Left lung (tissue), 10 donors: ENCODE results near the gene FANCC. TPM values are rescaled to one million over a fixed set of nuclear protein-coding genes. Genes with fewer than 3 reads are reported as not detected.

Source experiments
- ATAC-seq: fragments of 200-7000 bp; cut with Tn5 transposase; one replicate; pipeline ENCODE4 v1.9.1; 2020; ENCODE audit warnings: moderate library complexity
- DNase-seq, 4 donors: peaks; one replicate each; pipeline ENCODE4 v3.0.0-alpha.2; 2013 to 2020
- H3K27ac ChIP-seq, 2 donors: fragments of 200-600 bp; sonication (generic) in 1 of 2; one replicate each; pipeline versions ENCODE4 v1.5.0 to v1.8.0; 2020 to 2021
- H3K27me3 ChIP-seq, 2 donors: fragments of 200-600 bp; sonication (generic) in 1 of 2; one replicate each; pipeline versions ENCODE4 v1.5.0 to v1.8.0; 2020 to 2021
- H3K36me3 ChIP-seq, 2 donors: fragments of 200-600 bp; sonication (generic) in 1 of 2; one replicate each; pipeline versions ENCODE4 v1.5.0 to v1.8.0; 2020 to 2021
- H3K4me1 ChIP-seq, 2 donors: fragments of 200-600 bp; one replicate each; pipeline ENCODE4 v1.8.0; 2021
- H3K4me3 ChIP-seq, 2 donors: fragments of 200-600 bp; sonication (generic) in 1 of 2; one replicate each; pipeline versions ENCODE4 v1.5.0 to v1.8.0; 2020 to 2021; ENCODE audit warnings: mild to moderate bottlenecking in 1 of 2
- H3K9me3 ChIP-seq, 2 donors: fragments of 200-600 bp; sonication (generic) in 1 of 2; one replicate each; pipeline versions ENCODE4 v1.5.0 to v1.8.0; 2020 to 2021
- intact Hi-C, 2 donors: fragments of 100-400 bp; cut with DNase I; formaldehyde crosslinking; loops; one replicate each; pipeline versions ENCODE4 v1.11.2 to v1.14.2; 2022
- polyA plus RNA-seq, 6 donors: library from polyadenylated mRNA; unstranded; fragments of 120-200 nt; gene quantifications; one replicate each; pipeline ENCODE4 v1.2.1, GENCODE V29; 2013; ENCODE audit not compliant: insufficient read length in 6 of 6
- total RNA-seq, 2 donors: library from RNA; stranded (reverse); fragmentation: NEBNext Ultra II Directional; extraction: Animal tissue kit (Norgen Biotek cat#: 25700); gene quantifications; one replicate each; pipeline ENCODE4 v1.2.1, GENCODE V29; 2021
- TF ChIP-seq, protein P1 (sequence below), 2 donors: fragments of 200-600 bp; sonication (generic) in 1 of 2; IDR thresholded peaks; one replicate each; pipeline versions ENCODE4 v1.5.0 to v1.8.0; 2021; ENCODE audit warnings: antibody characterized with exemption in 2 of 2
- donor health status: DM: no; HTN: yes; CAD: no.
- donor health status: DM: no; HTN: no; CAD: no.

FANCC gene
- total and polyA plus RNA-seq, 8 donors = 11.5 to 27.4 (median 25.7) TPM

DNA sequence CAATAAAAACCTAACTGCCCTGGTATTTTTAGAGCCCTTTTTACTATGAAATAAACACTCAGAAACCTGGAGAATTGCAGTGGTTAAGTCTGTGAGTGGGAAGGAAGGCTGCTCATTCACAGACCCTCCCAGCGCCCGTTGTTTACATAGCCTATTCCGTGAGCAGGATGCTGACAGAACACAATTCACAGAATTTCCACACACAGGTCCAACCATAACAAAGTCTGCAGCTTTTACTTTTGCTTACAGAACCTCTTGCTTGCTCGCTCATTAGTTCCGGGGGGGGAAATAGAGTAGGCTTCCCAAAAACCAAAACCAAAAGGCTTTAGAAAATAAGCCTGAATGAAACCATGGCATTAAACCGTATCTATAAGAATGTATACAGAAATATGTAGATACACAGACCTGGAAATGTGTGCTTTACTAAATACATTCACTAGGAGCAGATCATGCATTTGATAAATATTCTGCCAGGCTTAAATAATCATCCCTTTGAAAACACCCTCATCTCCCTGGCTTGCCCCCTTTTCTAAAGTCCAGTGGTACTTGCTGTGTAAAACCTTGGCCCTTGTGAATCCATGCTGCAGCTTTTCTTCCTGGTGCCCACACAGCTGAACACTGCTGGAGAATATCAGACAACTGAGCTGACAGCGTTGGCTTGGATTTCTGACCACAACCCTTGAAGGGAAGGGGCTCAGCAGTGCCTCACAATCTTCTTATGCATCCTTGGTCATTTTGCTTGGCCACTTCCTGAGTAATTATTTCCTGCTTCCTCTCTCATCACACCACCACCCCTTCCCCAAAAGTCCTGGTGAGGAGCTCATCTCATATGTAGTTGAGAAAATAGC, 128.0 kb downstream of the FANCC start:
- TF ChIP-seq, protein P1, sequence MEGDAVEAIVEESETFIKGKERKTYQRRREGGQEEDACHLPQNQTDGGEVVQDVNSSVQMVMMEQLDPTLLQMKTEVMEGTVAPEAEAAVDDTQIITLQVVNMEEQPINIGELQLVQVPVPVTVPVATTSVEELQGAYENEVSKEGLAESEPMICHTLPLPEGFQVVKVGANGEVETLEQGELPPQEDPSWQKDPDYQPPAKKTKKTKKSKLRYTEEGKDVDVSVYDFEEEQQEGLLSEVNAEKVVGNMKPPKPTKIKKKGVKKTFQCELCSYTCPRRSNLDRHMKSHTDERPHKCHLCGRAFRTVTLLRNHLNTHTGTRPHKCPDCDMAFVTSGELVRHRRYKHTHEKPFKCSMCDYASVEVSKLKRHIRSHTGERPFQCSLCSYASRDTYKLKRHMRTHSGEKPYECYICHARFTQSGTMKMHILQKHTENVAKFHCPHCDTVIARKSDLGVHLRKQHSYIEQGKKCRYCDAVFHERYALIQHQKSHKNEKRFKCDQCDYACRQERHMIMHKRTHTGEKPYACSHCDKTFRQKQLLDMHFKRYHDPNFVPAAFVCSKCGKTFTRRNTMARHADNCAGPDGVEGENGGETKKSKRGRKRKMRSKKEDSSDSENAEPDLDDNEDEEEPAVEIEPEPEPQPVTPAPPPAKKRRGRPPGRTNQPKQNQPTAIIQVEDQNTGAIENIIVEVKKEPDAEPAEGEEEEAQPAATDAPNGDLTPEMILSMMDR (IDR thresholded peaks at IDR 0.05) = no peak
- H3K4me3 ChIP-seq = no peak overlapping the region
- H3K27me3 ChIP-seq = no peaks in the 10 kb centered on the region
- DNase-seq = peak in 2 of 4 donors; percentile 49 to 77
- H3K27ac ChIP-seq = peak overlapping the region; percentile 55 to 65
- no peaks in the 10 kb centered on the region for H3K36me3 ChIP-seq
- peak; percentile 85 for ATAC-seq
- no peaks in the 10 kb centered on the region for H3K9me3 ChIP-seq
- intact Hi-C loops = no loop called here
- peaks cover 8 to 19% of the 10 kb centered on the region in 2 donors for H3K4me1 ChIP-seq

DNA sequence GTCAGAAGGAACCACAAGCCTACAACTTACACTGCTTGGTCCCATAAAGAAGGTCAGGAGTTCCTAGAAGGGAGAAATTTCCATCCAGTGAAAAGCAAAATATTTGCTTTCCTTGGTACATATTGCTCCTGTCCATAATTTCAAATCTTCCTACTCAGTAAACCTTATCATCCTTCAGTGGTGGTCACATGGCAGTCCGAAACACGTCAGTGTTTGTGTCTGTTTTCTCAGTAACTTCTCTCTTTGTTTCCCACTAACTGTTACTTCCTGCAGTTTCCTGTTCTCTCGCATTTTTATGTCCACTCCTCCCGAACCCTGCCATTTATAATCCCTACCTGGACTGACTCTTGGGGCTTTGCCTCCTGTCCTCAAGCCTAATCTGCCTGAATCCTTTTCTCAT, 129.1 kb downstream of the FANCC start:
- peaks cover 8 to 19% of the 10 kb centered on the region in 2 donors for H3K4me1 ChIP-seq
- H3K4me3 ChIP-seq = no peak overlapping the region
- intact Hi-C loops = no loop called here
- DNase-seq = no peak
- no peaks in the 10 kb centered on the region for H3K27me3 ChIP-seq
- ATAC-seq = no peak
- H3K36me3 ChIP-seq = no peaks in the 10 kb centered on the region
- TF ChIP-seq, protein P1 (IDR thresholded peaks at IDR 0.05) = no peak
- H3K9me3 ChIP-seq = no peaks in the 10 kb centered on the region
- H3K27ac ChIP-seq = peak overlapping the region; percentile 55 to 65

DNA sequence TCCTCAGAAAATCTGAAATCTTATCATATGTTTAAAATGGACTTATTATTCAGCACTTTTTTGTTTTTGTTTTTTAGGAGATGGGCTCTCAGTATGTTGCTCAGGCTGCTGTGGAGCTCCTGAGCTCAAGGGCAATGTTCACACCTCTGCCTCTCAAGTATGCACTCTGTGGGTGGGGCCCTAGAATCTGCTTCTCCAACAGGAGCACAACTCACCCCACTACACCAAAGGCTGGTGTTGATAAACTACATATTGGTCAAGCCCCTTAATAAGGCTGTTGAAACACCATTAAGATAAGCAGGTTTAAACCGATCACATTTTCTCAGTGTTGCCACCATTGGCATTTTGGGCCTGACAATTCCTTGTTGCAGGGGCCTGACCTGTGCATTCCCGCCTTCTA, 131.6 kb downstream of the FANCC start:
- no peak for DNase-seq
- Histone ChIP-seq H3K4me3 (no peak overlapping the region), H3K4me1 (peaks cover 8 to 19% of the 10 kb centered on the region in 2 donors), H3K27me3 (no peaks in the 10 kb centered on the region), H3K36me3 (no peaks in the 10 kb centered on the region), H3K9me3 (no peaks in the 10 kb centered on the region), H3K27ac (no peak overlapping the region)
- intact Hi-C loops = no loop called here
- TF ChIP-seq, protein P1 (IDR thresholded peaks at IDR 0.05) = no peak
- no peak for ATAC-seq

DNA sequence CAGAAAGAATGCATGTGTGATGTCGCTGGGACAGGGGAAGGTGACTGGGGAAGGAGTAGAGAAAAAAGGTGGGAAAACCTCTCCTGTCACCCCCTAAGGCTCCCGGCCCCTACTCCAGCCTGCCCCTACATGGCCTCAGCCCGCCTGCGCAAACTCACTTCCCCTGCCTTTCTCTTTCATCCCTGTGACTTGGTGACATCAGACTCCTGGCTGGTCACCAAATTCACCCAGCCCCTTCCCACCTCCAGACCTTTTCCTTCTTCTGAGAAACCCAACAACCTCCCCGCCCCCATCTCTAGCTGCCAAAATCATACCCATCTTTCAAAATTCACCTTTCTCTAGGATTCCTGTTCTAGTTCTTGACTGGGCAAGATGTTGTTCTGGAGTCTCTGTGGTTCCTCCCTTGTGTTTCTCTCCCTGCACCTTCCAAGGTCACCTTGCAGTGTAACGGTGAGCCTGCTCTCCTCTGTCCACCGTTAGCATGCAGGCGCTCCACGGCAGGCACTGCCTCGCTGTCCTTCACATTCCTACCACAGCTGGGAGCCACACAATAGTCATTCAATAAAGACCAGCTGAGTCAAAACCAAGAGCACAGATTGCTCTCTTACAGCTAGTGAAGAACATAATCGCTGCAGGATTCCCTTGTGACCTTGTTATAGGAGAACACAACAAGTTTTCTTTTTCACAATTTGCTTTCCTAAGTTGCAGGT, 134.5 kb downstream of the FANCC start:
- no peaks in the 10 kb centered on the region for H3K27me3 ChIP-seq
- TF ChIP-seq, protein P1 (IDR thresholded peaks at IDR 0.05) = no peak
- H3K4me1 ChIP-seq = no peaks in the 10 kb centered on the region
- DNase-seq (no peak), ATAC-seq (no peak)
- no peak overlapping the region for H3K4me3 ChIP-seq
- no peaks in the 10 kb centered on the region for H3K36me3 ChIP-seq
- H3K27ac ChIP-seq = no peak overlapping the region
- intact Hi-C loops = no loop called here
- H3K9me3 ChIP-seq = no peaks in the 10 kb centered on the region

DNA sequence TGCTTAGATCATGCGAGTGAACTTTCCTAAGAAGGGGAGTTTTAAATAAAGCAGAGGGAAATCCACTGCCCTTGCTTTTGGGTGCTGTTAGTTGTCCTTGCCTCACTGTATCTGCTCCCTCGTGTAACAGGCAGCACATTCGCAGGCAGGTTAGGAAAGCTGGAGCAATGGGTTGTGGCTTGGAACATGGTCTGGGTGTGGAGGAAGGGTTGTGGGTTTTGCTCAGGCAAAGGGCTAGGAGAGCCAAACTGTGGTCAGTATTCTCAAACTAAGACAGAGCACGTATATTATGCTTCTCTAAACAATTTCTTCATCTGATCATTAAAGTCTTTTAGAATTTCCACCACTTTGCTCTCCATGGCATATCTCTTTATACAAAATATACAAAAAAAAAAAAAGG, 135.7 kb downstream of the FANCC start:
- no peaks in the 10 kb centered on the region for H3K4me1 ChIP-seq
- no peaks in the 10 kb centered on the region for H3K27me3 ChIP-seq
- H3K4me3 ChIP-seq = no peak overlapping the region
- ATAC-seq (peak; percentile 58), DNase-seq (no peak)
- H3K36me3 ChIP-seq = no peaks in the 10 kb centered on the region
- H3K27ac ChIP-seq = peak overlapping the region in 1 of 2 donors; percentile 6
- intact Hi-C loops = no loop called here
- no peaks in the 10 kb centered on the region for H3K9me3 ChIP-seq
- TF ChIP-seq, protein P1 (IDR thresholded peaks at IDR 0.05) = no peak
